ENCODE measurements around the gene GNAZ. TPM values are rescaled to one million over a fixed set of nuclear protein-coding genes. Genes with fewer than 3 reads are reported as not detected.

The GNAZ gene
- polyA plus RNA-seq, 1 donor from 2014 or later = 52.0 TPM

DNA sequence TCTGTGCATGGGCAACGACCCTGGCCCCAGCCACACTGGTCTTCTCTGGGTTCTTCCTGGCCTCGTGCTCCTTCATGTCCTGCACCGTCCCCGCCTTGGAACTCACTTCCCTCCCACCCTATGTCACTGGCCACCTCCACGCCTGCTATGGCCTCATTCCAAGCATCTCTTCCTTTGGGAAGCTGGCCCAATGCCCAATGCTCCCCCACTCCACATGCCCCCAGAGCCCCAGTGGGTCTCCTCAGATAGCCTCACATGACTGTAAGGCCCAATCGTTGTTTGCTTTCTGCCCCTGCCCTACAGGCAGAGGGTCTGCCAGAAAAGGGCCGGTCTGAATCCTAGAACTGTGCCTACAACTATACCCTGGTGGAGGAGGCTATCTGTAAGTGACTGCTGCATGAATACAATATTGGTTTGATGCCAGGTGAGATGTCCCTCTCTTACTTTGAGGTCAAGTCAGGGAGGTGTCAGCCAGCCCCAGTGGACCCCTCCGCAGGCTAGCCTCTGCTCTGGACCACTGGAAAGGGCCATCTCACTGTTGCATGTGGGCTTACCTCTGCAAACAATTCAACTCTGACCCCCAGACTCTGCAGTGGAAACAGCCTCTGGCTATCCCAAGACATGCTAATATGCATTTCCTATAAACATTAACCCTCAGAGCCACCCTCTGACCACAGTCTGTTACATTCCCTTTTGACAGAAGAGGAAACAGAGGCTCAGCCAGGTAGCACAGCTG, 2.1 kb upstream of the GNAZ start:
- H3K4me3 ChIP-seq (ENCODE audit: low read length) = no peak overlapping the region
- H3F3A ChIP-seq (ENCODE audit: insufficient read depth, low read length, poor library complexity, severe bottlenecking) = no peaks in the 10 kb centered on the region
- no peak overlapping the region for H2AFZ ChIP-seq (ENCODE audit: low read depth, low read length)
- H3K79me2 ChIP-seq (replicated peaks; ENCODE audit: insufficient read depth, low read length) = peaks cover 28% of the 10 kb centered on the region
- H3K9me2 ChIP-seq (ENCODE audit: insufficient read depth, low read length) = no peaks in the 10 kb centered on the region
- H4K20me1 ChIP-seq (ENCODE audit: insufficient read depth) = no peaks in the 10 kb centered on the region
- no peak overlapping the region for H3K9ac ChIP-seq (ENCODE audit: low read length)
- TF ChIP-seq EZH2 (IDR thresholded peaks at IDR 0.05; ENCODE audit: borderline replicate concordance, insufficient read depth, low read length, poor library complexity, severe bottlenecking) (no peak), POLR2AphosphoS5 (IDR thresholded peaks at IDR 0.05) (no peak), MXI1 (conservative IDR thresholded peaks at IDR 0.05; ENCODE audit: poor library complexity, severe bottlenecking) (no peak), EP300 (conservative IDR thresholded peaks at IDR 0.05; ENCODE audit: poor library complexity, severe bottlenecking) (no peak), TAF1 (IDR thresholded peaks at IDR 0.05; ENCODE audit: low read depth) (no peak), SMC3 (conservative IDR thresholded peaks at IDR 0.05; ENCODE audit: poor library complexity) (no peak), RAD21 (conservative IDR thresholded peaks at IDR 0.05) (no peak), CTCF (IDR thresholded peaks at IDR 0.05; ENCODE audit: poor library complexity, severe bottlenecking) (no peak), REST (IDR thresholded peaks at IDR 0.05; ENCODE audit: borderline replicate concordance) (no peak)
- H3K27ac ChIP-seq (ENCODE audit: low read length) = no peak overlapping the region
- H3K9me3 ChIP-seq (ENCODE audit: low read length) = no peaks in the 10 kb centered on the region
- no peak overlapping the region for H3K4me2 ChIP-seq (ENCODE audit: low read length)
- H3K27me3 ChIP-seq (ENCODE audit: insufficient read depth, low read depth, low read length) = no peaks in the 10 kb centered on the region
- no peaks in the 10 kb centered on the region for H3K36me3 ChIP-seq (ENCODE audit: insufficient read depth, low read length)

GRCh38 chr22:23068832-23069385, 1.4 kb upstream of the GNAZ start:
- TF ChIP-seq REST (IDR thresholded peaks at IDR 0.05; ENCODE audit: borderline replicate concordance) (no peak), EZH2 (IDR thresholded peaks at IDR 0.05; ENCODE audit: borderline replicate concordance, insufficient read depth, low read length, poor library complexity, severe bottlenecking) (no peak), EP300 (conservative IDR thresholded peaks at IDR 0.05; ENCODE audit: poor library complexity, severe bottlenecking) (no peak), TAF1 (IDR thresholded peaks at IDR 0.05; ENCODE audit: low read depth) (no peak), RAD21 (conservative IDR thresholded peaks at IDR 0.05) (no peak), SMC3 (conservative IDR thresholded peaks at IDR 0.05; ENCODE audit: poor library complexity) (no peak), MXI1 (conservative IDR thresholded peaks at IDR 0.05; ENCODE audit: poor library complexity, severe bottlenecking) (no peak), CTCF (IDR thresholded peaks at IDR 0.05; ENCODE audit: poor library complexity, severe bottlenecking) (no peak), POLR2AphosphoS5 (IDR thresholded peaks at IDR 0.05) (no peak)
- Histone ChIP-seq H3K9me3 (ENCODE audit: low read length) (no peaks in the 10 kb centered on the region), H3K27ac (ENCODE audit: low read length) (no peak overlapping the region), H3F3A (ENCODE audit: insufficient read depth, low read length, poor library complexity, severe bottlenecking) (no peaks in the 10 kb centered on the region), H3K9ac (ENCODE audit: low read length) (no peak overlapping the region), H3K9me2 (ENCODE audit: insufficient read depth, low read length) (no peaks in the 10 kb centered on the region), H3K4me3 (ENCODE audit: low read length) (peak overlapping the region; percentile 68), H3K27me3 (ENCODE audit: insufficient read depth, low read depth, low read length) (no peaks in the 10 kb centered on the region), H4K20me1 (ENCODE audit: insufficient read depth) (no peaks in the 10 kb centered on the region), H2AFZ (ENCODE audit: low read depth, low read length) (no peak overlapping the region), H3K36me3 (ENCODE audit: insufficient read depth, low read length) (no peaks in the 10 kb centered on the region), H3K79me2 (replicated peaks; ENCODE audit: insufficient read depth, low read length) (peaks cover 34% of the 10 kb centered on the region), H3K4me2 (ENCODE audit: low read length) (no peak overlapping the region)
